HG02938 (cell line): Measurements from ENCODE around the gene SLC43A1.

Experiments
- ATAC-seq: cut with Tn5 transposase; IDR thresholded peaks from one replicate; pipeline ENCODE4 v1.9.1; 2021; ENCODE audit warnings: mild to moderate bottlenecking, moderate library complexity; ENCODE audit not compliant: unreplicated experiment

The SLC43A1 gene

GRCh38 chr11:57530215-57530595 lies 14.7 kb upstream of the SLC43A1 start:
- no peak for ATAC-seq

- no peak for ATAC-seq
These were observed 13.5 kb upstream of the SLC43A1 start for GRCh38 chr11:57529012-57529411.

GRCh38 chr11:57527056-57527631 lies 11.6 kb upstream of the SLC43A1 start:
- no peak for ATAC-seq

GRCh38 chr11:57523419-57523818 lies 7.9 kb upstream of the SLC43A1 start:
- no peak for ATAC-seq

- no peak for ATAC-seq
These were observed 5.6 kb upstream of the SLC43A1 start for GRCh38 chr11:57521116-57521515.

GRCh38 chr11:57516061-57516443 lies 550 bp upstream of the SLC43A1 start:
- no peak for ATAC-seq

- ATAC-seq = peak; percentile 40
These were observed 767 bp downstream of the SLC43A1 start for GRCh38 chr11:57514538-57515331.

- ATAC-seq = peak; percentile 34
These were observed 1.5 kb downstream of the SLC43A1 start for GRCh38 chr11:57513911-57514537.

GRCh38 chr11:57513452-57513795 lies 2.1 kb downstream of the SLC43A1 start:
- no peak for ATAC-seq

GRCh38 chr11:57512646-57513451 lies 2.7 kb downstream of the SLC43A1 start:
- ATAC-seq = no peak

- ATAC-seq = no peak
These were observed 3.6 kb downstream of the SLC43A1 start for GRCh38 chr11:57511741-57512430.

GRCh38 chr11:57508341-57509170 lies 6.9 kb downstream of the SLC43A1 start:
- no peak for ATAC-seq

- ATAC-seq = no peak
These were observed 9.0 kb downstream of the SLC43A1 start for GRCh38 chr11:57506522-57506921.

GRCh38 chr11:57504511-57504910 lies 11.0 kb downstream of the SLC43A1 start:
- no peak for ATAC-seq

- no peak for ATAC-seq
These were observed 12.6 kb downstream of the SLC43A1 start for GRCh38 chr11:57502870-57503269.

GRCh38 chr11:57502376-57502775 lies 13.1 kb downstream of the SLC43A1 start:
- no peak for ATAC-seq

- ATAC-seq = no peak
These were observed 13.5 kb downstream of the SLC43A1 start for GRCh38 chr11:57501953-57502352.

GRCh38 chr11:57500926-57501325 lies 14.6 kb downstream of the SLC43A1 start:
- ATAC-seq = no peak

- ATAC-seq = no peak
These were observed 15.0 kb downstream of the SLC43A1 start for GRCh38 chr11:57500515-57500914.

GRCh38 chr11:57499983-57500461 lies 15.5 kb downstream of the SLC43A1 start:
- no peak for ATAC-seq
